Thoracic aorta (tissue), 2 donors: Measurements from ENCODE around the gene PTGIR. TPM values are rescaled to one million over a fixed set of nuclear protein-coding genes. Genes with fewer than 3 reads are reported as not detected.

ENCODE experiments used
- ATAC-seq: fragments of 150-250 bp; one replicate; pipeline ENCODE4 v1.8.0; 2017; ENCODE audit warnings: low read depth; ENCODE audit not compliant: insufficient number of reproducible peaks, low FRiP score
- DNase-seq: peaks from one replicate; pipeline ENCODE4 v3.0.0-alpha.2; 2020; ENCODE audit warnings: low spot score
- H3K27ac ChIP-seq, 2 donors: fragments of 200-600 bp; sonication (generic); 1 replicate in 1 of 2; 2 replicates in 1 of 2; pipeline ENCODE4 v1.5.1; 2016; ENCODE audit warnings: mild to moderate bottlenecking in 2 of 2, moderate library complexity in 2 of 2
- H3K27me3 ChIP-seq: fragments of 200-600 bp; sonication (generic); replicated peaks from 2 replicates; pipeline ENCODE4 v1.6.0; 2016; ENCODE audit warnings: mild to moderate bottlenecking; ENCODE audit not compliant: insufficient read depth
- H3K36me3 ChIP-seq: fragments of 200-600 bp; sonication (generic); one replicate; pipeline ENCODE4 v1.5.1; 2016
- H3K4me1 ChIP-seq, 2 donors: fragments of 200-600 bp; sonication (generic); 1 replicate in 1 of 2; 2 replicates in 1 of 2; pipeline versions ENCODE4 v1.5.1 to v1.6.0; 2016; ENCODE audit warnings: low read depth in 2 of 2, mild to moderate bottlenecking in 1 of 2; ENCODE audit not compliant: control insufficient read depth in 1 of 2
- H3K4me3 ChIP-seq: fragments of 200-600 bp; sonication (generic); 2 replicates; pipeline ENCODE4 v1.5.1; 2016; ENCODE audit warnings: mild to moderate bottlenecking
- H3K9me3 ChIP-seq: fragments of 200-600 bp; sonication (generic); 2 replicates; pipeline ENCODE4 v1.5.1; 2016
- CTCF ChIP-seq: fragments of 200-600 bp; sonication (generic); IDR thresholded peaks from one replicate; pipeline ENCODE4 v1.5.1; 2019; ENCODE audit warnings: antibody characterized with exemption
- total RNA-seq, 2 donors: library from RNA; depleted of rRNA; stranded (reverse); fragments of >200 nt; gene quantifications; one replicate each; pipeline versions ENCODE4 v1.1.0 to v1.2.3, GENCODE V29; 2016

Gene PTGIR
- total RNA-seq, 2 donors from 2014 or later: 106 to 207 TPM

DNA sequence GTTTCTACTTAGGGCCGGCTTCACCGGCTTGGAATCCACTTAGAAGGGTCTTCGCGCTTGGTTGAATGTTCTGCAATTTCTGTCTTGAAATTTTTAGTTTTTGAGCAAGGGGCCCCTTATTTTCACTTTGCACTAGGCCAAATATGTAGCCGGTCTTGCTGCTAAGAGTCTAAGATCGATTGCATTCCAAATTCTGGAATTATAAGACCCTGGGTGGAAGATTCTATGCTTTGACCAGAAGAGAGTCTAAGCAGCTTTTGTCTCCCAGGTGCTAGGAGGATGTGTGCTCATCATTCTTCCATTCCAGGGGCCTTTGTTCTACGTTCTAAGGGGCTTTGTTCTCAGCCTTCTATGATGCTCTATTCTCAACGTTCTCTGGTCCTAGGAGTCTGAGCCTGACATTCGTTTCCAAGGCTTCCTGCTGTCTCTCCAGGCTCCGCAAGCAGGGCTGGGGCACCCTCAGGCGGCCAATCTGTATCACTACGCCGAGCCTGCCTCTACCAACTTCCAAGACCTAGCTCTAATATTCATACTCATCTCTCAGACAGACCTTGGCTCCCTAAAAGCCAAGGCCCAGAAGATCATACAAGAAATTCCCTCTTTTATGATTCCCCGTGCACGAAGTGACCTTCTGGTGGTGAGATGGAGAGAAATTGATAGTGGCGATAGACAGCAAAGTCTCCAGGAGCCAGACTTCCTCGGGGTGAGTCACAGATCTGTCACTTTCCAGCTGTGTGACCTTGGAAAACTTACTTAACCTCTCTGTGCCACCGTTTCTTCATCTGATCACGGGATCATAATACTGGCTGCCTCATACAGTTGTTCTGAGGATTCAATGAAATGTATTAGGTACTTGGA lies 37.1 kb upstream of the PTGIR start:
- Histone ChIP-seq H3K4me3 (peak overlapping the region; percentile 71), H3K27ac (peak overlapping the region; percentile 71 to 83), H3K36me3 (no peaks in the 10 kb centered on the region), H3K4me1 (peaks cover 8 to 26% of the 10 kb centered on the region in 2 donors), H3K27me3 (no peaks in the 10 kb centered on the region), H3K9me3 (no peaks in the 10 kb centered on the region)
- DNase-seq (no peak), ATAC-seq (peak; percentile 53)
- peak; percentile 84 for TF ChIP-seq CTCF

DNA sequence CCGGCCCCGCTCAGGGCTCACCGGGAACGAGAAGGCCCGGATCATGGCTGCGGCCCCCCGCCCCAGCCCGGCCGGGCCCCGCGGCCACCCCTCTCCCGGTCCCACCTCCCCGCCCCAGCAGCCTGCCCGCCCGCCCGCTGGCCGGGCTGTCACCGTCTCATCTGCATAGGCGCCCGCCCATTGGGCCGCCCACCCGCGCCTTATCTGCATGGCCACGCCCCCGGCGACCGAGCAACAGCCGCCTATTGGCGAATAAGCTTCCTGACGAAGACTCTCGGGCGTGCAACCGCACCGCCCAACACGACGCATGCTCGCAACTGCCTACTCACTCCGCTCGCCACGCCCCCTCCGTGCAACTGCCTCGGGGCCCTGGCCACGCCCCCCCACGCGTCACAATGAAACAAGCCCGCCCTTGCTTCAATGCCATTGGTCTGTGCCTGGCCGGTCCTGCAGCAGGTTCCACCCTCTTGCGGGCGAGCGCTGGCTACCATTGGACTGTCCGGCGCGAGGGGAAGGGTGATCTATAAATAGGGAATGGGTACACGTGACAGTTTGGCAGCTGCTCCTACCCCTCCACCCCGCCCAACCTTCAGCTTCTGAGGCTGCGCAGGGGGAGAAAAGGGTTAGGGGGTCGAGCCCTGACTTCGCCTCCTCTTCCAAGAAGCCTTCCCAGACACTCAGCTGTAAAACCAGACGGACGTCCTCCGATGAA lies 36.3 kb upstream of the PTGIR start, which contains the start of gene DACT3:
DACT3 (minus strand) TSS at position 163 of the 712 bp plus-strand sequence; CDS start at position 45, 118 bp downstream.
- Histone ChIP-seq H3K4me1 (peaks cover 8 to 34% of the 10 kb centered on the region in 2 donors), H3K27ac (peak within 1 kb of the TSS; percentile 89 to 92), H3K9me3 (no peaks in the 10 kb centered on the region), H3K27me3 (no peaks in the 10 kb centered on the region), H3K36me3 (no peaks in the 10 kb centered on the region), H3K4me3 (peak within 1 kb of the TSS; percentile 97)
- ATAC-seq: peak; percentile 84
- TF ChIP-seq CTCF: no peak
- peak; percentile 100 for DNase-seq

DNA sequence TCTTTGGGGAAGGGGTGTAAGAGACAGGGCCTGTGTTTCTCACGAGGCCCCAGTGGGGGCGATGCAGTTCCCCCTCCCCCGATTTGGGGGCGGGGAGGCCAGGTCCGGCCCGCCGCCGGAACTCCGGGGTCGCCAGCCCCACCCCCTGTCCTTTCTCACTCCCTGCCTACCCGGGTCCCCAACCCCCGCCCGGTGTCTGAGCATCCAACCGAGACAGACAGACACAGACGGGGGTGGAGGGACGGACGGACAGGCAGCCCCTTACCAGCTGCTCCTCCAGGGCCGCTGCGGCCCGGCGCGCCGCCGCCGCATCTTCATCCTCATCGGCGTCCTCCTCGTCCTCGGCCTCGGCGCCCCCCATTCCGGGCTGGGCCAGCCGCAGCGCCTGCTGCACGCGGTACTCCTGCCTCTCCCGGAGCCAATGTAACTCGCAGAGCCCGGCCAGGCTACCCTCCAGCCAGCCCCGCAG lies 35.7 kb upstream of the PTGIR start:
- peak; percentile 3 for ATAC-seq
- H3K27ac ChIP-seq: peak overlapping the region; percentile 89 to 92
- H3K4me3 ChIP-seq: peak overlapping the region; percentile 97
- no peak for DNase-seq
- no peaks in the 10 kb centered on the region for H3K9me3 ChIP-seq
- H3K27me3 ChIP-seq: no peaks in the 10 kb centered on the region
- no peaks in the 10 kb centered on the region for H3K36me3 ChIP-seq
- TF ChIP-seq CTCF: no peak
- peaks cover 8 to 37% of the 10 kb centered on the region in 2 donors for H3K4me1 ChIP-seq

- no peak for TF ChIP-seq CTCF
These were observed 35.2 kb upstream of the PTGIR start for GRCh38 chr19:46660008-46660517.

More at GRCh38 chr19:46660008-46660517, 35.2 kb upstream of the PTGIR start:
- H3K9me3 ChIP-seq: no peaks in the 10 kb centered on the region
- no peak for ATAC-seq
- H3K27ac ChIP-seq: peak overlapping the region; percentile 89 to 92
- H3K4me3 ChIP-seq: peak overlapping the region; percentile 97
- peaks cover 14 to 42% of the 10 kb centered on the region in 2 donors for H3K4me1 ChIP-seq
- no peaks in the 10 kb centered on the region for H3K36me3 ChIP-seq
- no peaks in the 10 kb centered on the region for H3K27me3 ChIP-seq
- no peak for DNase-seq
